Cardiac ventricle fibroblast (primary cell): ENCODE data around the gene CXXC5. TPM values are rescaled to one million over a fixed set of nuclear protein-coding genes. Genes with fewer than 3 reads are reported as not detected.

Experiments
- total RNA-seq: library from RNA; depleted of rRNA; stranded (reverse); fragments of >200 nt; gene quantifications from 2 replicates; pipeline ENCODE4 v1.2.3, GENCODE V29; 2015

CXXC5 gene
- 51.2 and 57.5 TPM in 2 replicates for total RNA-seq

DNA sequence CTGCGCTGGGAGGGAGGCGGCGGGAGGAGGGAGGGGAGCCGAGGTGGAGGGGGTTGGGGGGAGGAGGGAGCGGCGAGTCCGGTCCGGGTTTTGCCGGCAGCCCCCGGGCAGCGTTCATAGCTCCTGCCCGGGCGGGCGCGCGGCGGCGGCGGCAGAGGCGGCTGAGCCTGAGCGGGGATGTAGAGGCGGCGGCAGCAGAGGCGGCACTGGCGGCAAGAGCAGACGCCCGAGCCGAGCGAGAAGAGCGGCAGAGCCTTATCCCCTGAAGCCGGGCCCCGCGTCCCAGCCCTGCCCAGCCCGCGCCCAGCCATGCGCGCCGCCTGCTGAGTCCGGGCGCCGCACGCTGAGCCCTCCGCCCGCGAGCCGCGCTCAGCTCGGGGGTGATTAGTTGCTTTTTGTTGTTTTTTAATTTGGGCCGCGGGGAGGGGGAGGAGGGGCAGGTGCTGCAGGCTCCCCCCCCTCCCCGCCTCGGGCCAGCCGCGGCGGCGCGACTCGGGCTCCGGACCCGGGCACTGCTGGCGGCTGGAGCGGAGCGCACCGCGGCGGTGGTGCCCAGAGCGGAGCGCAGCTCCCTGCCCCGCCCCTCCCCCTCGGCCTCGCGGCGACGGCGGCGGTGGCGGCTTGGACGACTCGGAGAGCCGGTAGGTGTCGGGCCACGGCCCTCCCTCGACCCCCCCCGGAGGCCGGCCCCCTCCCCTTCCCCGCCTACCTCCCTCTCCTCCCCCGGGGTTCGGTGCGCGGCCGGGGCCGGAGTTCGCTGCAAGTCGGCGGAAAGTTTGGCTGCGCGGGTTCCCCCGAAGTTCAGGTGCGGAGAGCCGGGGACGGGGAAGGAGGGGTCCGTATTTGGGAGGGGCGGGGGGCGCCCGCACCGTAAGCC, at the start of gene CXXC5:
Gene CXXC5 (plus strand): TSS at position 145 of the 877 bp plus-strand sequence. CDS start 32,175 bp downstream, outside the sequence.

Other genes with a start within 250 kb of the CXXC5 start
- 1.5 and 1.9 TPM in 2 replicates for gene SPATA24, start 244.3 kb upstream of the CXXC5 start, total RNA-seq
- 3.6 and 8.2 TPM in 2 replicates for gene DNAJC18, start 208.8 kb upstream of the CXXC5 start, total RNA-seq
- gene ECSCR, start 185.6 kb upstream of the CXXC5 start, total RNA-seq: 2.1 and 5.1 TPM in 2 replicates
- not detected in 2 replicates for gene SMIM33, start 177.3 kb upstream of the CXXC5 start, total RNA-seq
- 43.7 and 64.9 TPM in 2 replicates for gene STING1, start 165.6 kb upstream of the CXXC5 start, total RNA-seq
- 46.5 and 51.3 TPM in 2 replicates for gene UBE2D2, start 87.0 kb upstream of the CXXC5 start, total RNA-seq
- gene PSD2, start 147.5 kb downstream of the CXXC5 start, total RNA-seq: not detected in 2 replicates